ENCODE data around the gene LPP.

Gene LPP

DNA sequence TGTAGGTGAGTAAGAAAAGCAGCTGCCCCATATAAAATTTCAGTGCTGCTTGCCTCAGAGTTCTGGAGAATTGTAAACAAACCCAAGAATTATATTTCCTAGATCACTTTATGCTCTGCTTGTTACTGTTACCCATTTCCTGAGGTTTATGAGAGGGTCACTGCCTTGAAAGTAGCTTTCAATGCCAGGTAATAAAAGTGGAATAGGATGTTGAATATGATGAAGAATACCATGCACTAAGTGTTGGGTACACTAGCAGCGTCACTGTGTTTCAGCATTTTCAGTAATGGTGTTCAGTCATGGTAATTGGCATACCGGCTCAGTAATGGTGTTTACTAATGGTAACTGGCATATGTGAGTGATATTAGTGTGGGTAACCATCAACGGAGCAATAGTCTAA lies 568.0 kb downstream of the LPP start:
- DNase-seq (ENCODE audit: insufficient read length, low spot score) = no peak
- TF ChIP-seq PAX5 (IDR thresholded peaks at IDR 0.05; ENCODE audit: insufficient read depth, low read length, severe bottlenecking) = no peak
- no peak for TF ChIP-seq POLR2AphosphoS5 (IDR thresholded peaks at IDR 0.05; ENCODE audit: low read depth, low read length)
- no peak for TF ChIP-seq SPI1 (IDR thresholded peaks at IDR 0.05; ENCODE audit: low read depth, low read length)
- TF ChIP-seq POLR2A (IDR thresholded peaks at IDR 0.05; ENCODE audit: low read depth, low read length) = no peak
- no peak for TF ChIP-seq POU2F2 (IDR thresholded peaks at IDR 0.05; ENCODE audit: low read depth, low read length)
- no peak for TF ChIP-seq TAF1 (IDR thresholded peaks at IDR 0.05; ENCODE audit: low read depth, low read length)
- no peak for FAIRE-seq

DNA sequence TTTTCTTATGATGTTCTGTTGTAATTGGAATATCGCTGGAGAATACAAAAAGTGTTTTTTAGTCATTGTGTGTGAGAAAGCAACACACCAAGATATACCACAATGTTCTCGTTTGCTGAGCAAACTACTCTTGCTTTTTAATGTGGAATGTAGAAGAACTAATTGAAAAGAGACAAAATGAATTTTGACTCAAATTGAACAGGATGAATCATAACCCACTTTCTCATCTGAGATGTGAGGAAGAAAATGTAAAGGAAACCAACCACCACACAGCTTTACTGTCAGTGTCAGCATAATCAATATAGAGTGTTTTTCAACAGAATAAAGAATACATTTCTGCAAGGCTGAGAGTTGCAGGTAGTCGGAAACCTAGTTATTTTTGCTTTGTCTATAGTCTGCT lies 569.0 kb downstream of the LPP start:
- FAIRE-seq (no peak), DNase-seq (ENCODE audit: insufficient read length, low spot score) (no peak)
- TF ChIP-seq SPI1 (IDR thresholded peaks at IDR 0.05; ENCODE audit: low read depth, low read length) (no peak), POLR2AphosphoS5 (IDR thresholded peaks at IDR 0.05; ENCODE audit: low read depth, low read length) (no peak), POU2F2 (IDR thresholded peaks at IDR 0.05; ENCODE audit: low read depth, low read length) (no peak), POLR2A (IDR thresholded peaks at IDR 0.05; ENCODE audit: low read depth, low read length) (no peak), PAX5 (IDR thresholded peaks at IDR 0.05; ENCODE audit: insufficient read depth, low read length, severe bottlenecking) (no peak), TAF1 (IDR thresholded peaks at IDR 0.05; ENCODE audit: low read depth, low read length) (no peak)

DNA sequence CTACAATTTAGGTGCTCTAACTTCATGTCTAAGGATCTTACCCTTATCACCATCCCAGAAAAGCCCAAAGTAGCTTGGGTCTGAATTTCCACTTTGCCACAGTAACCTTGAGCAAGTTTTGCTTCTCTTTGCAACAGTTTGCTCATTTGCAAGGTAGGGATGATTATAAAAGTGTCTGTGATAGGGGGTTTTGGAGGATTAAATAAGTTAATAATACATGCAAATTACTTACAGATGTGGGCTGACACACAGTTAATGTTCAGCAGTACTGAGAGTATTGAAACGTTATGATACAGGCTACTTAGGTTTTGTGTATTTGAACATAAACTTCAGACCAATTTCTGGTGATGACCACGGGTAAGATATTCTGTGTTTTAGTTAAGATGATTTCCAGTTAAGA lies 573.1 kb downstream of the LPP start:
- TF ChIP-seq SPI1 (IDR thresholded peaks at IDR 0.05; ENCODE audit: low read depth, low read length) = no peak
- no peak for TF ChIP-seq TAF1 (IDR thresholded peaks at IDR 0.05; ENCODE audit: low read depth, low read length)
- no peak for TF ChIP-seq POU2F2 (IDR thresholded peaks at IDR 0.05; ENCODE audit: low read depth, low read length)
- TF ChIP-seq PAX5 (IDR thresholded peaks at IDR 0.05; ENCODE audit: insufficient read depth, low read length, severe bottlenecking) = no peak
- no peak for TF ChIP-seq POLR2AphosphoS5 (IDR thresholded peaks at IDR 0.05; ENCODE audit: low read depth, low read length)
- no peak for TF ChIP-seq POLR2A (IDR thresholded peaks at IDR 0.05; ENCODE audit: low read depth, low read length)
- DNase-seq (ENCODE audit: insufficient read length, low spot score) (no peak), FAIRE-seq (no peak)

DNA sequence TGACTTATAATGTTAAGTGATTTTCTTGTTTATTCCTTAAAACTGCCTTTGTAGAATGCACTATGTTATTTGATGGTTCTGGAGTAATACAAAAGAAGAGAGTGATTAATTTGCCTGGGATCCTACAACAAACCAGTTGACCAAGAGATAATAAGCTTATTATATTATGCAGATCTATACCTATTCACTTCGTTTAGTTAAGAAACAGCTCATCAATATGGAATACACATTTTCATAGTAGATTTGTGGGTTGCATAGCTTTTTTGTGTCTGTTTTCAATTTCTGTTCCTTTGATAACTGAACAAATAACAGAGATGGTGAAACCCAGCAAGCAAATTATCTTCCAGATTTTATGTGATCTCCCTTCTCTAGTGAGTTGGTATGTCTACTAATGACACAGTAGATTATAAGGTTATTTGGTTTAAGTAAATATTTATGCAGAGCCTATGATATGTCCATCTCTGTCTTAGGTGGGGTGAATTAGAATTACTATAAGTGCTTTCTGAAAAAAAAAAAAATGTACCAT lies 574.5 kb downstream of the LPP start:
- no peak for TF ChIP-seq SPI1 (IDR thresholded peaks at IDR 0.05; ENCODE audit: low read depth, low read length)
- no peak for TF ChIP-seq PAX5 (IDR thresholded peaks at IDR 0.05; ENCODE audit: insufficient read depth, low read length, severe bottlenecking)
- no peak for TF ChIP-seq POLR2A (IDR thresholded peaks at IDR 0.05; ENCODE audit: low read depth, low read length)
- no peak for TF ChIP-seq TAF1 (IDR thresholded peaks at IDR 0.05; ENCODE audit: low read depth, low read length)
- no peak for TF ChIP-seq POU2F2 (IDR thresholded peaks at IDR 0.05; ENCODE audit: low read depth, low read length)
- no peak for TF ChIP-seq POLR2AphosphoS5 (IDR thresholded peaks at IDR 0.05; ENCODE audit: low read depth, low read length)
- DNase-seq (ENCODE audit: insufficient read length, low spot score) (no peak), FAIRE-seq (no peak)

DNA sequence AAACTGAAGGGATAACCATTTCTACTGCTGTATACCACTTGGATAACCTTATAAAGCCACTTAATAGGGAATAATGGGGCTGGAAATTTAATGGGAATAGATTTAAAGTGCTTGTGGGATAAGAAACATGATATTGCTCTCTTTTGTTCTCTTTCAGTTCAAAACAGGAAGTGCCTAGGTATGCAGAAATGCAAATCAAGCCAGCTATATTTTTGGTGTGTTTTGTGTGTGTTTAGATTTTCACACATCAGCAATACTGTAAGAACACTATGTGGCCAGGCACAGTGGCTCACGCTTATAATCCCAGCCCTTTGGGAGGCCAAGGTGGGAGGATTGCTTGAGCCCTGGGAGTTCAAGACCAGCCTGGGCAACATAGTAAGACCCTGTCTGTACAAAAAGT lies 575.5 kb downstream of the LPP start:
- DNase-seq (ENCODE audit: insufficient read length, low spot score) (no peak), FAIRE-seq (no peak)
- TF ChIP-seq PAX5 (IDR thresholded peaks at IDR 0.05; ENCODE audit: insufficient read depth, low read length, severe bottlenecking) (no peak), POLR2A (IDR thresholded peaks at IDR 0.05; ENCODE audit: low read depth, low read length) (no peak), POLR2AphosphoS5 (IDR thresholded peaks at IDR 0.05; ENCODE audit: low read depth, low read length) (no peak), SPI1 (IDR thresholded peaks at IDR 0.05; ENCODE audit: low read depth, low read length) (peak; percentile 59)

DNA sequence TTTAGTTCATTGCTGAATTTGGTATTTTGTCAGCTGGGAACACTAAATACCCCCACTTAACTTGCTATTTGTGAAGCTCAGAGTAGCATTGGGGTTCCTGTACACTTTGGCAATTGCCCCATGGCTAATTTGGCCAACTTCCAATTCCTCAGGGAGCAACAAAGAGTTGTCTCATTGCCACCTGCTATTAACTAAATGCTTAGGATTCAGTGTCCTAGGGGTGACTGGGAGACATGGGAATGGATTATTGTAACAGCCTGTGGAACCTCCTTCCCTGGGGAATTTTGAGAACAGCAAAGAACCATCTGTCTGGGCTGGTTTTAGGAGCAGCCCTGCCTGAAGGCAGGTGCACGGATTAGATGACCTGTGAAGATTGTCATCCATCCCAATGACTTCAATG lies 580.4 kb downstream of the LPP start:
- TF ChIP-seq PAX5 (IDR thresholded peaks at IDR 0.05; ENCODE audit: insufficient read depth, low read length, severe bottlenecking) (no peak), SPI1 (IDR thresholded peaks at IDR 0.05; ENCODE audit: low read depth, low read length) (no peak), TAF1 (IDR thresholded peaks at IDR 0.05; ENCODE audit: low read depth, low read length) (no peak), POLR2A (IDR thresholded peaks at IDR 0.05; ENCODE audit: low read depth, low read length) (no peak), POLR2AphosphoS5 (IDR thresholded peaks at IDR 0.05; ENCODE audit: low read depth, low read length) (no peak), POU2F2 (IDR thresholded peaks at IDR 0.05; ENCODE audit: low read depth, low read length) (no peak)
- DNase-seq (ENCODE audit: insufficient read length, low spot score) (no peak), FAIRE-seq (no peak)

DNA sequence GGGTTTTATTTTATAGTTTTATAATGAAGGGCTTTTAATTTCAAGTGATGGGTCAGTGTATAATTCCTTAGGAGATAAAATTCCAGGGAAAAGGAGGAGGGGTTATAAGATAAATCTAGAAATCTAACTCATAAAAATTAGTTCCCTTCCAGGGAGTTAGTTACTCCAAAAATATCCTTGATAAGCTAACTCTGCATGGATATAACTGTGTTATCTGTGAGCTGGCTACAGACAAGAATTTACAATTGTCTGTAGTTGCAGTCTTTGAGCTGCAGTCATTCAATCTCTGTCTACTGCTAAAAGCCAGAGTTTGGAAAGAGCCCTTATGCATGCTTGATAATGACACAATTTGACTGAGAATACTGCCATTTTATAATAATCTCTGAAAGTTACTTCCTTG lies 585.6 kb downstream of the LPP start:
- DNase-seq (ENCODE audit: insufficient read length, low spot score) (no peak), FAIRE-seq (no peak)
- no peak for TF ChIP-seq POLR2A (IDR thresholded peaks at IDR 0.05; ENCODE audit: low read depth, low read length)
- TF ChIP-seq SPI1 (IDR thresholded peaks at IDR 0.05; ENCODE audit: low read depth, low read length) = no peak
- no peak for TF ChIP-seq TAF1 (IDR thresholded peaks at IDR 0.05; ENCODE audit: low read depth, low read length)
- TF ChIP-seq POLR2AphosphoS5 (IDR thresholded peaks at IDR 0.05; ENCODE audit: low read depth, low read length) = no peak
- TF ChIP-seq POU2F2 (IDR thresholded peaks at IDR 0.05; ENCODE audit: low read depth, low read length) = no peak
- no peak for TF ChIP-seq PAX5 (IDR thresholded peaks at IDR 0.05; ENCODE audit: insufficient read depth, low read length, severe bottlenecking)

DNA sequence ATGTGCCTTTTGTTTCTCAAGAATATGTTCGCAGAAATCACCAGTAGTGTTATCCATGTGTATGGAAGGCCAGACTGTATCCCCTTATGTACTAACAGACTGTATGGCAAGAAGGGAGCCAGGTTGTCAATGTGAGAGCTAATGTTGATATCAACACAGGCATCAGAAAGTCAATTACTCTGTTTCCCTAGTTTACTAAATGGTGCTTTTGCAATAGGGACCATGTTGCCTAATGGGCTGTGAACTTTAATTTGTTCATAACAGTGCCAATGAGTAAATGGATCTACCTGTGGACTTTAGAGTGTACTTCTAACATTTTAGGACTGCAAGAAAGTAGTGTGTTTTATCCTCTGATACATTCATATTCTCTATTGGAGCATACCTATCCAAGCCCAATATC lies 586.1 kb downstream of the LPP start:
- DNase-seq (ENCODE audit: insufficient read length, low spot score) (no peak), FAIRE-seq (no peak)
- TF ChIP-seq POLR2A (IDR thresholded peaks at IDR 0.05; ENCODE audit: low read depth, low read length) (no peak), SPI1 (IDR thresholded peaks at IDR 0.05; ENCODE audit: low read depth, low read length) (no peak), POU2F2 (IDR thresholded peaks at IDR 0.05; ENCODE audit: low read depth, low read length) (no peak), TAF1 (IDR thresholded peaks at IDR 0.05; ENCODE audit: low read depth, low read length) (no peak)

DNA sequence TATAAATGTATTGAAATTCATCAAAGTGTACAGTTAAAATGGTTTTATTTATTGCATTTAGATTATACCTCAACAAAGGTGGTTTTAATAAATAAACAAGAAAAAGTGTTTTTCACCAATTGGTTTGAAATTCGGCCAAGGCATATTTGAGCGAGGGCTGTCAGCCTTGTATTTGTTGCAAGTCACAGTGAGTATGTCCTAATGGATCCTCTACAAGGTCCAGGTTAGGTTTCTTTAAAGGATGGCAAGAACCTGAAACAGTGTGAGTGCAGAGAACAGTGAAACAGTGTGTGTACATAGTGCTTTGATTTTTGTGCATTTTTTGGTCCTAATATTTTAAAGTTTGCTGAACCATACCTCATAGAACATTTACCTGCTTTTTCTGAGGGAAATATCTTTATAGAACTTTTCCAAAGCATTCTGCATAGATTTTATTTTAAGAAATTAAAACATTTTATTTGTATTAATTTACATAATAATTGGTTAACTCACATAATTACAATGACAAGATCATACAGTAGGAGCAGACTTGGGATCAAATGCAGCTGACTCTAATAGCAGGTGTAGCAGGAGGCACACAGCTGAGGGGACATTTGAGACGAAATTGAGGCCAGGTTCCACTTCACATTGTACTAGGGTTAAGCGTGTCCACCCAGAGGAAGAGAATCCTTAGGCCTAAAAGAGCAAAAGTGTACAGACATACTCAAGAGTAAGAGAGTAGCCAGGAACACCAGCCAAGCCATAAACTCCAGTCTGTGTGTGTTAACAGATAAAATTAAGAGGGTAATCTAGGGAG lies 589.0 kb downstream of the LPP start:
- DNase-seq (ENCODE audit: insufficient read length, low spot score) = no peak
- TF ChIP-seq PAX5 (IDR thresholded peaks at IDR 0.05; ENCODE audit: insufficient read depth, low read length, severe bottlenecking) (no peak), POLR2A (IDR thresholded peaks at IDR 0.05; ENCODE audit: low read depth, low read length) (no peak), POU2F2 (IDR thresholded peaks at IDR 0.05; ENCODE audit: low read depth, low read length) (no peak), SPI1 (IDR thresholded peaks at IDR 0.05; ENCODE audit: low read depth, low read length) (no peak), TAF1 (IDR thresholded peaks at IDR 0.05; ENCODE audit: low read depth, low read length) (no peak), POLR2AphosphoS5 (IDR thresholded peaks at IDR 0.05; ENCODE audit: low read depth, low read length) (no peak)
- FAIRE-seq = no peak

Data from GM12891 (cell line).